Activated T-cell treated with anti-CD3 and anti-CD28 coated beads for 4 hours (primary cell): ENCODE measurements around the gene DRD4.
"Not testable (repeated sequence)": the region's sequence is repeated elsewhere in the genome, so short reads cannot be mapped to it uniquely, and the experiment has no call there.

ENCODE experiments used
- DNase-seq: peaks from one replicate; pipeline ENCODE4 v3.0.0-alpha.2; 2020

Gene DRD4

DNA sequence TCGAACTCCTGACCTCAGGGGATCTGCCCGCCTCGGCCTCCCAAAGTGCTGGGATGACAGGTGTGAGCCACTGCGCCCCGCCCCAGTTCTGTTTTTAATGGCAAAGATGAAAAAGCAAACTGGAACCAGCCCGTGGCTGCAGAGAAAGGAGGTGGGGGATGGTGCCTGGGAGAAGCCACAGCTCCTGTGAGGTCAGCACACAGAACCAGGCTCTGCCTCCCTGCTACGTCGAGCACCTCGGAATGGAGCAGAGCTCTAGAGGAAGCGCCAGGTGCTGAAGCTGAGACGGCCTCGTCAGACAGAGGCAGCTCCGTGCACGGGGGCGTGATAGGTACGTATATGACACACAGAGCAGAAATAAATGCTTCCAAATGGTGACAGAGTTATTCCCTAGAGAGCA lies 8.5 kb downstream of the DRD4 start:
- no peak for DNase-seq

DNA sequence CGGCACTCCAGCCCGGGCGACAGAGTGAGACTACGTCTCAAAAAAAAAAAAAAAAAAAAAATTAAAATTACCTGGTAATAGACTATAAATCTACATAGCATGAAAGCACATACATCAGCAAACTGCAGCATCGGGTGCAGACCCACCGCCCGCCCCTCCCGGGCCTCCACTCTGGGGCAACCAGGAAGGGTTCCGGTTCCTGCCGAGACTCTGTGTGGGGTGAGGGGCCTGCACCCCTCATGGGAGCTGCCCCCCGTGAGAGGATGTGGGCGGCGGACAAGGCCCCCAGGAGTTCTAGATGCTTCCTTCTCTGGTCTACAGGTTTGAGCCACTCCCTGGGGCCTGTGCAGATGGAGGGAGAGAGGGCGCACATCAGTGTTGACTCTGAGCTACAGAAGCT lies 9.1 kb downstream of the DRD4 start:
- no peak for DNase-seq

DNA sequence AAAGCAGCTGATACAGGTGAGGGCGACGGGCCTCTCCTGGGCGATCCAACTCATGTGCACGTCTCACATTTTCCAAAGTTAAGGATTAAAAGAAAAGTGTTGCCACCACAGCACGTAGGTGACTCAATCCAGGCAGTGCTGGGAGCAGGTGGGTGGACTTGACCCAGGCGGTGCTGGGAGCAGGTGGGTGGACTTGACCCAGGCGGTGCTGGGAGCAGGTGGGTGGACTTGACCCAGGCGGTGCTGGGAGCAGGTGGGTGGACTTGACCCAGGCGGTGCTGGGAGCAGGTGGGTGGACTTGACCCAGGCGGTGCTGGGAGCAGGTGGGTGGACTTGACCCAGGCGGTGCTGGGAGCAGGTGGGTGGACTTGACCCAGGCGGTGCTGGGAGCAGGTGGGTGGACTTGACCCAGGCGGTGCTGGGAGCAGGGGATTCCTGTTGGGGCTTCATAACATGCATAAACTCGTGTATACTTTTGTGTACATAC lies 10.6 kb downstream of the DRD4 start:
- DNase-seq, result not testable (repeated sequence)

DNA sequence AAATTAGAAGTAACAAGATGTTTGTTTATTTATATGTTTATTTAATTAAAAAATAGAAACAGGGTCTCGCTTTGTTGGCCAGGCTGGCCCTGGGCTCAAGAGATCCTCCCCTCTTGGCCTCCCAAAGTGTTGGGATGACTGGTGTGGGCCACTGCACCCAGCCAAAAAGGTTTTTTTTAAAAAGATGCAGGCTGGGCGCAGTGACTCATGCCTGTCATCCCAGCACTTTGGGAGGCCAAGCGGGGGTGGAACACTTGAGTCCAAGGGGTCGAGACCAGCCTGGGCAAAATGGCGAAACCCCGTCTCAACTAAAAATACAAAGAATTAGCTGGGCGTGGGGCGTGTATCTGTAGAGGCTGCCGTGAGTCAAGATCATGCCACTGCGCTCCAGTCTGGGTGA lies 13.4 kb downstream of the DRD4 start:
- DNase-seq, result no peak

DNA sequence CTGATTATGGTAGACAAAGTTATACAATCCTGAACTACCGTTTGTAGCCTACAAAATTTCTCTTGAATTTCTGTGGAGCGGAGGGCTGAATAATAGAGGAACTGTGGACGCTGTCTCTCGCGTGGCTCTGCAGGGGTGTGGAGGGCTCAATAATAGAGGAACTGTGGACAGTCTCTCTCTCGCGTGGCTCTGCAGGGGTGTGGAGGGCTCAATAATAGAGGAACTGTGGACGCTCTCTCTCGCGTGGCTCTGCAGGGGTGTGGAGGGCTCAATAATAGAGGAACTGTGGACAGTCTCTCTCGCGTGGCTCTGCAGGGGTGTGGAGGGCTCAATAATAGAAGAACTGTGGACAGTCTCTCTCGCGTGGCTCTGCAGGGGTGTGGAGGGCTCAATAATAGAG lies 16.1 kb downstream of the DRD4 start:
- DNase-seq, result not testable (repeated sequence)

DNA sequence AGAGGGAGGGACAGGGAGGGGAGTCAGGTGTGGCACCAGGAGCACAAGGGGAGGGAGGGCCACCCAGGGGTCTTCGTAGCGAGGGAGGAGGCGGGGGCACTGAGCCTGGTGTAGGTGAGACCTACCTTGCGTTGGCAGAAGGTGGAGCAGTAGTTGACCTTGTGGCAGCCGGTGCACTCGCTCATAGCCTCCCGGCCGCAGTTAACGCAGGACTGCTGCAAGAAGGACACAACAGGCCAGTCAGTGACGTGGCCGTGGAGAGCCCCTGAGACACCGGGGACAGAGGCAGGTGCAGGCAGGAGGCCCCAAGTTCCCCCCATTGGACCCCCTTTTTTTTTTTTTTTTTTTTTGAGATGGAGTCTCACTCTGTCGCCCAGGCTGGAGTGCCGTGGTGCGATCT lies 16.8 kb downstream of the DRD4 start:
- DNase-seq, result no peak

DNA sequence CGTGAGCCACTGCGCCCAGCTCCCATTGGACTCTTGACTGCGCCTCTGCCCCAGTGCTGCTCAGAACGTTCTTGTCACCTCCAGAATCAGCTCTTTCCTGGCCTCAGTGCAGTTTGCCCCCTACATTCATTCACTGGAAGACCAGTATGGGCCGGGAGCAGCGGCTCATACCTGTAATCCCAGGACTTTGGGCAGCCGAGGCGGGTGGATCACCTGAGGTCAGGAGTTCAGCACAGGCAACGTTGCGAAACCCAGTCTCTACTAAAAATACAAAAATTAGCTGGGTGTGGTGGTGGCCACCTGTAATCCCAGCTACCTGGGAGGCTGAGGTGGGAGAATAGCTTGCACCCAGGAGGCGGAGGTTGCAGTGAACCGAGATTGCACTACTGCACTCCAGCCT lies 17.4 kb downstream of the DRD4 start:
- DNase-seq, result not testable (repeated sequence)

DNA sequence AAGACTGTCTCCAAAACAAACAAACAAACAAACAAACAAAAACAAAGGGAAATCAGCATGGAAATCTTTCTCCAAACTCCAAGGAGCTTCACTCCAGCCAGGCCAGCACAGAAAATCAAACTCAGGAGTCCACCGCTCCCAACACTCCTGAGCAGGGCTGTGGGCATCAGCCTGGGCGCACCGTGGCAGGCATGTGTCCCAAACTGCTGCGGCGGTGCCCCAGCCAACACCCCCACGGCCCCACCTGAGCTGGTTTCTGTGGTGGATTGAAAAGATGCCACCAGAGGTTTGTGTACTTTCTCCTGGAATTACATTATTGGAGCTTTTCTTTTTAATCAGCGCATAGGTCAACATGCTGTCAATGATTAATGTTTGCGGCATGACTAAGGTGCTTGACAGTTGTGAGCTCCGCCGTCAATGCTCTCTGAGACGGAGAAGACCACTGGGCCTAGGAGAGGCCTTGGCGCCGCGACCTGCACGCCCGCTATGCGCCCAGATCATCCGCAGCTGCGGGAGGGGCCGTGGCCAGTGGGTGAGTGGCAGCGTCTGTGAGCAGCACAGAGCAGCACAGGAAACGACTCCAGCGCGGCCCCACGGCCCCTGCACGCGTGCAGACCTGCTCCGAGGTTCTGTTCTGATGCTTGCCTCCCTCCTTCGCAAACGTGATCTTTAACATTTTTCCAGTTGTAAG lies 18.1 kb downstream of the DRD4 start:
- DNase-seq, result no peak

DNA sequence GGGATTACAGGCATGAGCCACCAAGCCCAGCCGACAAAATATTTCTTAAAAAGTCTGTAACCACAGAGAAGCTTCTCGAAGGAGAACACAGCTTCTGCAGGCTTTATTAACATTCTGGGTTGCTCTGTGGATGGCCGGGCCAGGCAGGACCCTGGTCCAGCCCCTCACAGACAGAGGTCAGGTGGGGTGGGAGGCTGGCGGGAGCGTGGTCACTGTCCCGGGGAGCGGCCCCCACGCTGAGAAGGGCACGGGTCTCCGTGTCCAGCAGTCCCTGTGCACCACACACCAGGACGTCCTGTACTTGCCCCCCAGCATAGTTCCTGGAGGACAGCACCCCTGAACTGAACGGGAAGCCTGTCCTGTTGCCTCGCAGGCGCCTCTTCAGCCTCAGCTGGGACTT lies 19.4 kb downstream of the DRD4 start:
- no peak for DNase-seq

DNA sequence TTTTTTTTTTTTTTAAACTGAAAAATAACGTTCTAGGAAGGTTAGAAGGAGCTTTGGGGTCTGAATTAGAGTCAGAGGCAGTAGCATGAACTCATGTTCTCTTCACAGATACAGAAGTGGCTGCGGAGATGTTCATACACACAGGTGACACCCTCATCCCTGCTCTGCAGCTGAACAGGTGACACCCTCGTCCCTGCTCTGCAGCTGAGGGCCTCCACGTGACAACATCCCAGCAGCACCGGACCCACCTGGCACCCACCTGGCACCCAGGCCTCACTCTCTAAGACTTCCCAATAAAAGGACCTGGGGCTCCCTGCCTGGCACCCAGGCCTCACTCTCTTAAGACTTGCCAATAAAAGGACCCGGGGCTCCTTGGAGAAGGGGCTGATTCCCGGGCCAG lies 19.8 kb downstream of the DRD4 start:
- DNase-seq, result no peak

DNA sequence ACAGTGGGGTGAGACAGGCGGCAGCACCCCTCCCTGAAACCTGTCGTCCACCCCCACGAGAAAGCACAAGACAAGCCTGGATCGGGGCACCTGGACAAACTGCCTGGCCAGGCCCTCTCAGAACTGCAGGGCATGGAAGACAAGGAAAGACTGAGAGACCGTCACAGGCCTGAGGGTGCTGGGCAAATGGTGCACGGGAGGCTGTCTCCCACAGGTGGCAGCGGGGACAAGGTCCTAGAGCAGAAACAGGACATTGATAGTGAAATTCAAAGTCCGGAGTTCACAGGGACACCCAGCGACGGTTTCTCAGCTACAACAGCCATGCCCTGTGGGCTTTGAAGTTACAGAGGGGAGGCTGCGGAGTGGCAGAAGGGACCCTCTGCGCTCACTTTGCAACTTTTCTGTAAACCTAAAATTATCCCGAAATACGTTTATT lies 20.6 kb downstream of the DRD4 start:
- no peak for DNase-seq

DNA sequence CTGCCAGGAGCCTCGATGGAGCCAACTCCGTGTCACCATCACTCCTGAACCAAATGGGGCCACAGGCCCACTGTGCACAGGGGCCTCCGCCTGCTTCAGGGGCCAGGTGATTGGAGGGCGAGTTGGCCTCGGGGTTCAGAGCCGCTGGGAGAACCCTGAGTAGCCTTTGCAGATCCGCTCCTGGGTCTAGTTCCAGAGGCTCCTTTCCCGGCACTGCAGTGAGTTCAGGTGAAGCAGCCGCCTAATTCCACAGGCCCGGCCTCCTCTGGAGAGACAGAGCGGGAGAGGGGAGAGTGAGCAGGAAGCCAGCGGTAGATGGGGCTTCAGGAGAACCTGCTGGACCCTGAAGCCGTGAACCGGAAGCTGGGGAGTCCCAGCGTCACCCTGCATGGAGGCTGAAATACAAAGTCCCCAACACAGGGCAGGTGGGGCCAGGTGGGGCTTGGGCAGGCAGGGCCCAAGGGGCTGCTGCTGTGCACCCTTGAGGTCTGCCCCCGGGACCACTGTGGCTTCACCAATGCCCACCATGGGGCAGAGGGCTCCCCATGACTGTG lies 22.5 kb downstream of the DRD4 start:
- DNase-seq, result no peak

DNA sequence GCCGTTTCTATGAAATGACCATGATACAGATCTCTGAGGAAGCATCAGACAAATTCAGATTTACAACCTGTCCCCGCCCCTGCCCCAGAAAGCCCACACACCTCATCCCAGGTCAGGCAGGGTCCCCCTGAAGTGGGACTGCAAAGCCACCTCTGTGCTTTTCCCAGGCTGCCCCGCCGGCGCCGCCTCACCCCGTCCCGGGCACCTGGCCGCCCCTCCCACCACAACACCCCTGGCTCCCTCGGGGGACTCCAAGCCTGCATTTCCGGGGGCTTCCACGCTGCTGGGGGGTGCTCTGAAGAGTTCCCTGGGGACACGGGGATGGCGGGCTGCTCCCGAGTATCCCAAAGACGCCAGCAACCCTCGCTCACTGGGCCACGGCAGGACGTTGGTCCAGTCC lies 23.2 kb downstream of the DRD4 start:
- no peak for DNase-seq

DNA sequence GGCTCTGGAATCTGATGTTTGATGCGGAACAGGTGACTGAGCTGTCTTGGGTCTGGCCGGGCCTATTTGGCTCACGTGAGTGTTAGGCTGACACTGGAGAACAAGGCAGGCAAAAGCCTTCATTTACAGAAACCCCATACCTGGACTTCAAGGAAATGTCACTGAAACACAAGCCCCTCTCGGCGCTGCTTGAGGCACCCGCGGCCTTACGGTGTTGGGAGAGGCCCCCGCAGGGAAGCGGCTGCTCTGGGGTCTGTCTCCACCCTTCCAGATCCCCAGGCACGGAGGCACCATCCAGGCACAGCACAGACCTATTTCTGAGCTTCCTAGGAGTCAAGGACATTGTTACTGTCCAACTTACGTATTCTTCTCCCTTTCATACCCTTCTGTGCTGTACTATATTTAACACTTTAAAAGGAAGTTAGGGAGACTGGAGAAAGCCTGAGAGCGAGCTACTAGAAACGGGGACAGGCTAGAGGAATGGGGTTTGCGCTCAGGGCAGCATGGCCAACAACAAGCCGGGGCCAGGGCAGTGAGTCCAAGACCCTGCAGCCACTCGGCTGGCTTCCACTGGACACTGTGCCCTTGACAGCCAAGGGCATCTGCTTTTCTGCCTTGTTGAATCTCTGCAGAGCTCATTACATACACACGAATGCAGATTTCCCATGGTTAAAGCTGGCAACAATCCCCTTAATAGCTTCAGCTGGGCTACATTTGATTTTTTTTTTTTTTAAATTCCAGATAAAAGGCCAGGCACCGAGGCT lies 23.8 kb downstream of the DRD4 start:
- DNase-seq, result no peak

DNA sequence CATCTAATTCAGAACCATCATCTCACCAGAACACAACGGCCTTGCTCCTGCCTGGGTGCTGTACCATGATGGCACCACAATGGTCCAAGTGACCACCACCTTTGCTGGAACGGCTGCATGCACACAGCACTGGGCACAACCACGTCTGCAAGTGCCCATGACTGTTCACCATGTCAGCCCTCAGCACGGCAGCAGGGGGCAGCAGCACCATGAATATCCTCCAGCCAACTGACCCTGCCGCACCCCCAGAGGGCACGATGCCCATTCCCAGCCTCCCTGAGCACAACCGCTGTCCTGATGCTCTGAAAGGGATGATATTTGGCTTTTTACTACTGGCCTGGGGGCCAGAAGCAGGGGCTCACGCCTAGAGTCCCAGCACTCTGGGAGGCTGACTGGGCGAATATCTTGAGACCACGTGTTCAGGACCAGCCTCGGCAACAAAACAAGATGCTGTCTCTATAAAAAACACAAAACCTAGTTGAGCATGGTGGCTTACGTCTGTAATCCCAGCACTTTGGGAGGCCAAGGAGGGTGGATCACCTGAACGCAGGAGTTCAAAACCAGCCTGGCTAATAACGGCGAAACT lies 25.7 kb downstream of the DRD4 start:
- peak; percentile 14 for DNase-seq

DNA sequence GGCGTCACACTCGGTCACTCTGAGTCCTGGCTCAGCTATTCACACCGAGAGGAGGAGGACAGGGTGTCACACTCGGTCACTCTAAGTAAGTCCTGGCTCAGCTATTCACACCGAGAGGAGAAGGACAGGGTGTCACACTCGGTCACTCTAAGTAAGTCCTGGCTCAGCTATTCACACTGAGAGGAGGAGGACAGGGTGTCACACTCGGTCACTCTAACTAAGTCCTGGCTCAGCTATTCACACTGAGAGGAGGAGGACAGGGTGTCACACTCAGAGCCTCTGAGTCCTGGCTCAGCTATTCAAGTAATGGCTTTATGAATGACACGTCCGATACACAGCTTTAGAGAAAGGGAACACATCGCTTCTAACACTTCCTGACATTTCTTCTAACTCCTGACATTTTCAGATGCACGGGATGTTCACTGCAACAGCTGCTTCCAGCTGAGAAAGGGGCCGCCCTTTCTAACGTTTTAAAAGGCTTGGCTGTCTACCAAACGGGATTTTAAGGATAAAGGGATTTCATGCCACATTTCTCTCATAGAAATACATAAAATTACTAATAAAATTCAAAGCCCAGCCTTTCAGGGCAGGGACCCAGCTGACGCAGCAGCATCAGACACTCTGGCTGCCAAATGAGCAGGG lies 28.1 kb downstream of the DRD4 start:
- DNase-seq, result no peak

DNA sequence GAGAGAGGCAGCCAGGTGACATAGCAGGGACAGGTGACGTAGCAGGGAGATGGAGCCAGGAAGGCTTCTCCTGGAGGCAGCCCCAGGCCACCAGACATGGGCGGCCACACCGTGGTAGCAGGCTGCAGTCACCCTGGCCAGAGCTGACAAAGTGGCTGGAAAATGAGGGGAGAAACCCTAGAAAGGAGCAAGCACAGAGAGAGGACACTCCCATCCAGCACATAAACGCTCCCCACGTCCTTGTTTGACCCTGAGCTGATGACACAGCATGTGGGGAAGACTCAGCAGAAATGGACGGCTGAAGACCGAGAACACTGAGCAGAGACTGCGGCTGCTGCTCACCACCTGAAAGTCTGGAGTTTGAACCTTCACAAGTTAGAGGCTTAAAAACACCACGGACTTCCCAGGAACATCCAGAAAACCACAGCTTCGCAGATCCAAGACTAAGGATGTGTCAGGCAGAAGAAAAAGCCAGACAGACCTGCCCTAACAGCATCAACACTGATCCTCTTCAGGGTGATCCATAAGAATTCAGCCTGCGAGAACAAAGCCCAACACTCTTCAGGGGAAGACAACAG lies 28.7 kb downstream of the DRD4 start:
- no peak for DNase-seq

DNA sequence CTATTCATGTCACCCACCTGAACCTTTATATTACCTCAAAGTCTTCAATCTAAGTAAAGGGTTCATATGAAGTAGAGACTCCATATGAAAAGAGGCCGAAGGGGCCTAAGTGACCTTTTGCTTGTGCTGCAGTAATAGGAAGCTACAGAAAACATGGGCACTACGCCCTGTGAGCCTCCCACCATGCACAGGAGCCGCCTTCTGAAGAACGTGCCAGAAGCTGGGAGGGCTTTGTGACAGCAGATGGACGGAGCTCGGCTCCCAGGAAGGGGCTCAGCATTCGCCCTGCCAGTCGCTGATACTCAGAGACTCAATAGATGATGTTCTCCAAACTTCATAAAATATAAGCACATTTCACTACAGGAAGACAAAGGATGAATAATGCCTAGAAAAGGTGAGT lies 36.8 kb downstream of the DRD4 start:
- DNase-seq, result no peak

DNA sequence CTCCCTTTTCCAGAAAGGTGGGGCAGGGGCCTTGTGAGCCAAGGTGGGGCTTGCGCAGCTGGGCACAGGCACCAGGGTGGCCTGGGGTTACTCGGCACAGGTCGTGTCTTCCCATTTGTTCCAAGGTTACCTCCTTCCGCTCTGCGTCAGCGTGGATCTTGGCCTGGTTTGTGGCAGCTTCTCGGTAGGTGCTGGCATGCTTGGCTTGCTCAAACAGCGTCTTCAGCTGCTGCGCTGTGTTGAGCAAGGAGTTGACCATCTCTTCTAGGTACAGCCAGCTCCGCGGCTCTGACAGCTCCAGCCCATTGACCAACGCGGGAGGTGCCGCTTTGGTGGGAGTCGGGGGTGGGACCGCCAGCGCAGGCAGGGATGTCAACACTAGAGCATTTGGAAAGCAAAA lies 37.3 kb downstream of the DRD4 start:
- DNase-seq, result no peak

DNA sequence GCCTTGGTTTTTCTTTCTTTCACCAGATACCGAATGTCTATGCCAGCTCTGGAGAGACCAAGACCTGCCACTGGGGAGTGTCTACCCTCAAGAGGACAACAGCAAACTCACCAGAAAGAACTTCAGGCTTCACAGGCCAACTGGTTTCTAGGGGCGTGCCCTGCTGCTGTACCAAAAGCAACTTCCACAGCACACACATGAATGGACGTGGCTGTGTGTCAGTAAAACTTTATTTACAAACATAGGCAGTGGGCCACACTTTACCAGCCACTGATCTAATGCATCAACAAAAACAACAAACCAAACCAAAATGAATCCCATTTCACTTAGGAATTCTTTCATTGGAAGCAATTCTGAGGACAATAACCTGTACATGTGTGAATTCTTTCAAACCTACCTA lies 41.2 kb downstream of the DRD4 start:
- DNase-seq, result no peak

DNA sequence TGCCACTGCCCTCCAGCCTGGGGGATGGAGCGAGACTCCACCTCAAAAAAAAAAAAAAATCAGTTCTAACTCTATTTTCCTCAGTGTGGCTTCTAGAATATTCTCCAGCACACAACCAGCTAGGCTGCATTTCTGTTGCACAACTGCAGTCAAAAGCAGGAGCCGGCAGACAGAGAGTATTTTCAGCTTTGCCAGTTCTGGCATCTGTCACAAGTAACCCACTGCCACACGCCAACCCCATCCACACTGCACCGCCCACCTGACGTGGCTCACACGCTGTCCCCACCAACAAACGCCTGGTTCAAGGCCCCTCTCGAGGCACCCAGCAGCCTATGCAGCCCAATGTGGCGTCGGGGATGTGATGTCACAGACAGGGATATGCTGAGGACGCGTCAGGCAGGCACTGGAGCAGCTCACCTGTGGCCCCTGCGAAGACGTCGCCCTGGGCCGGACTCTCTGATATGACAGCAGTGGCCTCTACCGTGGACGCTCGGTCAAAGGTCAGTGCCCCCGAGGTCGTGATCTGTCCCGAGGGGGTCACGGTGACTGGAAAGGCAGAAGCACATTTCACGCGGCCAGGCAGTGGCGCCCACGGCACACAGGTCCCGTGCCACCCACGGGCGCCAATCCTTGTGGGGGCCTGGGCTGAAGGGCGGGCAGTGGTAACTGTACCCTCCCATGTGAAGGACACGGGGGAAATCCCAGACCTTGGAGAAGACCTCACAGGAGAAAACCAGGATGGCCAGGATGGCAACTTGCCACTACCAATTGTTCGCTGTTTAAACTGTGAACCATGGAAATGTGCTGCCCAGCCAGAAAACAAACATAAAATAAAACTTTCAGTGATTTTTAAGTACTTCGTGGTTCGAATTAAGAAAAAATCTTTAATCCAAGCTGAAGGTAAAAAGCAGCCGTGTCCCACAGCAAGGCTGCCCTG lies 42.5 kb downstream of the DRD4 start:
- no peak for DNase-seq

DNA sequence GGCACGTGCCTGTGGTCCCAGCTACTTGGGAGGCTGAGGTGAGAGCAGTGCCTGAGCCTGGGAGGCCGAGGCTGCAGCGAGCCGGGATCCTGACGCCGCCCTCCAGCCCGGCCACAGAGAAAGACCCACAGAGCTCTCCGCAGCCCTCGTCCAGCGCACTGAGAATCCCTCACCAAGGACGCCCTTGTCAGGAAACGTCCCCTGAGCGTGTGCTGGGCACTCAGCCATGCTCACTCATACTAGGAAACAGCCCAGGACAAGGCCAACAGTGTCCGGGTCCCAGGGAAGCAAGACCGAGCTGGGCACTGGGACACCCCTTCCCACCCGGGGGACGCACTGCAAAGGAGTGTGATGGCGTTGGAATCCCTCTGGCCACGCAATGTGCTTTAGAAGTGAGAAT lies 43.4 kb downstream of the DRD4 start:
- DNase-seq, result no peak
